IPS-11a (cell line): Measurements from ENCODE around the gene TMEM106C.
A peak's percentile ranks its signal among the peaks of the same experiment; 100 is the strongest.
"Not testable (repeated sequence)": the region's sequence is repeated elsewhere in the genome, so short reads cannot be mapped to it uniquely, and the experiment has no call there.

Experiments used
- H3K4me3 ChIP-seq: one replicate; pipeline ENCODE4 v1.5.1; 2013; ENCODE audit warnings: low read depth, low read length, control low read depth

TMEM106C gene

DNA sequence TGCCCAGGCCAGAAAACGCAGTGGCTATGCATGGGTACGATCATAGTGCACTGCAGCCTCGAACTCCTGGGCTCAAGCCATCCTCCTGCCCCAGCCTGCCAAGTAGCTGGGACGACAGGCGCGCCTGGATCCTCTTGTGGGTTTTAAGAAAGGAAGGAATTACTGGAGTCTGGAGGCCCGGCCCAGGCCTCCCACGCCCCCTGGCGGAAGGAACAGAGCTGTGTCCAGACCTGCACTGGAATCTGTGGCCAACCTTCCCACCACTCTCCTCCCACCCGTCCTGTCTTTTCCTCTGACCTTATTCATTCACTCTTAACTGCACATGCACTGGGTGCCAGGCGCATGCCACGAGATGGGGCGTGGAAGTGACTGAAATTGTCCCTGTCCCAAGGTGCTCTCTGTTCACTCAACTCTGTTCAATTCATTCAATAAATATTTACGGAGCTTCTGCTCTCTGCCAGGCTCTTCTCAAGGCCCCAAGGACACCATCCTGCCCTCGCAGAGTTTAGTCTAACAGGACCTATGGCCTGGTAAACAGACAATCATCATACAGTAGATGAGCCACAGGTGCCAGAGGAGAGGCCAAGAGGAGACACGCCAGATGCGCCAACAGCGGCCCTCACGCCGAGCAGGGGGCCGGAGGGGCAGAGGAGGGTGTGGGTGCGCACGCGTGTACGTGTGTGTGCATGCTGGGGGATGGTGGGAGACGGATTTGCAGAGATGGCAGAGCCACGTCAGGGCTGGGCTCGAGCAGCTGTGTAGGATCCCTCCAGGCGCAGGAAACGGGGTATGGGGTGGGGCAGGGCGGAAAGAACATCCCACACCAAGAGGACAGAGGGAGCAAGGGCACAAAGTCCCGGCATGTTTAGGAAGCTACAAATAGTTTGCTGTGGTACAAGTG is 13.7 kb upstream of the TMEM106C start:
- no peak overlapping the region for H3K4me3 ChIP-seq

GRCh38 chr12:47950856-47951468 is 12.4 kb upstream of the TMEM106C start:
- no peak overlapping the region for H3K4me3 ChIP-seq

- no peak overlapping the region for H3K4me3 ChIP-seq
Observed at GRCh38 chr12:47954058-47954457, 9.3 kb upstream of the TMEM106C start.

DNA sequence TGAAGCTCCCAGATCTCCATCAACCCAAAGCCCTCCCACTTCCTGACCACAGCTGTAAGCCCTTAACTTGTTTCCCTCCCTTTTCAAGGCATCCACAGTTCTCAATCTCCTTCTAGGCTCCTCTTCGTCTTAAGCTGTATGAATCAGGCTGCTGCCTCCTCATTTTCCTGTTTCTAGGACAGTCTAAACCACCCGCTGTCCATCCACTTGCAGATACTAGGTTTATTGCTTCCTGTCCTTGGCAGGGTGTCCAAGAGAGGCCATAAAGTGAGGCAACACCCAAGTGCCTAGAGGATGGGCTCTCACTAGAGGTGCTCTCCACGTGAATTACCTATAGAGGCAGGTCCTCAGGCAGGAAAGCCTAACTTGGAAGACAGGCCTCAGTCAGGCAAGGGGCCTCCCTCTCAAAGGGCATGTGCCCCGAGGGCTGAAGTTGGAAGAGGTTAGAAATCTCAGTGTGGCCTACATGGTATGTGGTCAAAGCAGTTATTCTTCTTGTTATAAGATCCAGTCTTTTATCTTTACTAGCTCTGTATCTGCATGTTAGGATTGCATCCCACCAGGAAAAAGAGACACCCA is 8.8 kb upstream of the TMEM106C start:
- no peak overlapping the region for H3K4me3 ChIP-seq

GRCh38 chr12:47955059-47955458 is 8.3 kb upstream of the TMEM106C start:
- H3K4me3 ChIP-seq, result no peak overlapping the region

DNA sequence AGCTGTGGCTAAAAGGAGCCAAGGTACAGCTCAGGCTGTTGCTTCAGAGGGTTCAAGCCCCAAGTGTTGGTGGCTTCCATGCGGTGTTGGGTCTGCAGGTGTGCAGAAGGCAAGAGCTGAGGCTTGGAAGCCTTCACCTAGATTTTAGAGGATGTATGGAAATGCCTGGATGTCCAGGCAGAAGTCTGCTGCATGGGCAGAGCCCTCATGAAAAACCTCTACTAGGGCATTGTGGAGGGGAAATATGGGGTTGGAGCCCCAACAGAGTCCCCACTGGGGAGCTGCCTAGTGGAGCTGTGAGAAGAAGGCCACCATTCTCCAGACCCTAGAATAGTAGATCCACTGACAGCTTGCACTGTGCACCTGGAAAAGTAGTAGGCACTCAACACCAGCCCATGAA is 5.7 kb upstream of the TMEM106C start:
- not testable (repeated sequence) for H3K4me3 ChIP-seq

DNA sequence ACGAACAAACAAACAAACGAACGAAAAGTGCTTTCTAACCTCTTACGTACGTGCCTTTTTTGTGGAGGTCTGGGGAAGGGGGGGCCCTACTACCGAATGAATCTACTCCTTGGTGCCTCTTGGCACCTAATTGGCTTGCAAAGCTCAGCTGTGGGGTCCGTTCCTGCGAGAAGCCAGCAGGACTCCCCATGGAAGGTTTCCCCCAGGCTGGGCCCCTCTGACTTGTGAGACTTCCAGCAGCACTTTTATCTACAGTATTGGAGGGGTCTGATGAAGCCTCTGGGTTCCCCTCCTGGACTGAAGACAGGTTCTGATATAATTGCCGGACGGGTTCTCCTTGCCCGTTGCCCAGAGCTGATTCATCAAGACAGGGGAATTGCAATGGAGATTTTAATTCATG is 1.2 kb upstream of the TMEM106C start:
- no peak overlapping the region for H3K4me3 ChIP-seq

- H3K4me3 ChIP-seq, result peak overlapping the region; percentile 60
Observed at GRCh38 chr12:47964106-47964728, 821 bp downstream of the TMEM106C start.

DNA sequence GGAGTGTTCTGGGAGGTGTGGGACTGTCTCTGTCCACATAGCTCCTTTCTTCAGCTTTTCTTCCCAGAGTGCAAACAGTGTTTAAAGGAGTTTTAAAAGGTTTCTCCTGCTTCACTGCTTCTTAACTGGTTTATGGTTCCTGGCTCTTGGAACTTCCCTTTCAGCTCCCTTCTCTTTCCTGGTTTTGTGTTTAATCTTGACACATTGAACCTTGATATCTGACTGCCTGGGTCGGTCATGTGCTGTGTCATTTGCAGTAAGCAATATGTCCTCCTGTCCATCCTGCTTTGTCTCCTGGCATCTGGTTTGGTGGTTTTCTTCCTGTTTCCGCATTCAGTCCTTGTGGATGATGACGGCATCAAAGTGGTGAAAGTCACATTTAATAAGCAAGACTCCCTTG is 2.2 kb downstream of the TMEM106C start:
- no peak overlapping the region for H3K4me3 ChIP-seq

DNA sequence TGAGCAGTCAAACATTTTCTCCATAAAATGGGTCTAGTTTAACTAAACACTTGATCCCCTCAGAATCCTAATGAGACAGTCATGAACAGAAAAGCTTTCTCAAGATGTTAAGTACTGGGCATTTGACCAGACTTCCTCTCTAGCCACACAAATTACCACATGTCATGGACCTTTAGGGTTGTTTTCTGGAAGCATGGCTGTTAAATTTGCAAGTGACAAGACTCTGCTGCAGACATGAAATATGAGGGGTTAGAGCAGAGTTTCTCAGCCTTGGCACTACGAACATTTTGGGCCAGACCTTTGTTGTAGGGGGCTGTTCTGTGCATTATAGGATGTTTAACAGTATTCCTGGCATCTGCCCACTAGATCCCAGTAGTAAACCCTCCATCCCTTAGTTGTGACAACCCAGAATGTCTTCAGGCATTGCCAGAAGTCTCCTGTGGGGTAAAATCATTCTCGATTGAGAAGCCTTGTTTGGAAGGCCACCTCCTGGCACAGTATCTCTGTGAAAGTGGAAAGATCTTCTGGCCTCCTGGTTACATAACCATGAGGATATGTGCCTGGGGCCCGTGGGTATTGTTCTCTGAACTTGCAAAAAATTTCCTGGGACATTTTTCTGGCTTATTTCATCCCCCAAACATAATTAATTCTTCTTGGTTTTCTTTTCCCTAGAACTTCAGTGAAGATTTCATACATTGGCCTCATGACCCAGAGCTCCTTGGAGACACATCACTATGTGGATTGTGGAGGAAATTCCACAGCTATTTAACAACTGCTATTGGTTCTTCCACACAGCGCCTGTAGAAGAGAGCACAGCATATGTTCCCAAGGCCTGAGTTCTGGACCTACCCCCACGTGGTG is 4.3 kb downstream of the TMEM106C start:
- H3K4me3 ChIP-seq, result no peak overlapping the region

- no peak overlapping the region for H3K4me3 ChIP-seq
Observed at GRCh38 chr12:47969845-47970244, 6.4 kb downstream of the TMEM106C start.

DNA sequence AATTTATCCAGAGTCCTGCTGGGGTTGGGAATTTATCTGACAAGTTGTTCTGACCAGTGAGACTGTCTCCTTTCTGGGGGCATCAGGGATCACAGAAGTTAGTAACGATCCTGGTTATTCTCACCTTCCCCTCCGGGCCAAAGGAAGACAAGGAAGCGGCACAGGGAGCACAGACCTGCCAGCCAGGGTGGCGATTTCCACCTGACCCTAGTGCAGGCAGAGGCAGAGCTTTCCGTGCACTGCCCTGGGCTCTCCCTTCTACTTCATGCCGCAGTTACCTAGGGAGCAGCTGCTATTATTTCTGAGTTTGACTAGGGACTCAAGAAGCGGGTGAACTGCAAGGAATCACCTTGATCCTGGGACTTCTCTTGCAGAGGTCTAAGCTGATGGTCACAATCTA is 7.4 kb downstream of the TMEM106C start:
- H3K4me3 ChIP-seq, result no peak overlapping the region

DNA sequence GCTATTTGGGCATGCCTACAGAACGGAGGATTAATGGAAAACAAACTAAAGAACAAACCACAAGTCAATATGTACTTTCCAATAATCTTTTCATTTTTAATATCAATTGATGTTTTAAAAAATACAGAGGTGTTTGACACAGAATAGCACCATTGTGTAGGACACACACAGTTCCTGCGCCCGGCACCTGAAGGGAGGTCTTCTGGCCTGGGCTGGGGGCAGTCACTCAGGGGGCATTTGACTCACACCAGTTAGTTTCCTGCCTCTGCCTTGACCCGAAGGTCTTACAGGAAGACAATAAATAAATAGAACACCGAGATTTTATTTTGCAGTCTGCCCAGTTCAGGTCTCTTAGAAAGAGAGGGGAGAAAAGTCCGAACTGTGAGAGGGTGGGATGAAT is 9.5 kb downstream of the TMEM106C start:
- H3K4me3 ChIP-seq, result no peak overlapping the region

- H3K4me3 ChIP-seq, result no peak overlapping the region
Observed at GRCh38 chr12:47973870-47974269, 10.5 kb downstream of the TMEM106C start.

GRCh38 chr12:47975036-47975620 is 11.7 kb downstream of the TMEM106C start:
- H3K4me3 ChIP-seq, result no peak overlapping the region

DNA sequence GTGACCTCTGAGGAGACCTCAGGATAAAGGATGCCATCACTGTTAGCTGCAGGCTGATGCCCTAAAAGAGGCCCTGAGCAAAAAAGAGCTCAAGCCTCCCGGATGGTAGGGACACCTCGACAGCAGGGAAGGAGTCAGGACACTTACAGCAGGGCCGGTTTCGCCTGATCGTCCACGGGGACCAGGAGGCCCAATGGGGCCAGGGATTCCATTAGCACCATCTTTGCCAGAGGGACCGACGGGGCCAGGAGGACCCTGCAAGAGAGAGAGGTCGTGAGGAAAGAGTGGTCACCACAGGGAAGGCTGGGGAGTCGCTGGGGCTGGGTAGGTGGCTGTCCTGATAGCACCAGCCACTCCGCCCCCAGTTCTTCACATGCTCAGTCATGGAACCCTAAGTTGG is 12.4 kb downstream of the TMEM106C start:
- no peak overlapping the region for H3K4me3 ChIP-seq

DNA sequence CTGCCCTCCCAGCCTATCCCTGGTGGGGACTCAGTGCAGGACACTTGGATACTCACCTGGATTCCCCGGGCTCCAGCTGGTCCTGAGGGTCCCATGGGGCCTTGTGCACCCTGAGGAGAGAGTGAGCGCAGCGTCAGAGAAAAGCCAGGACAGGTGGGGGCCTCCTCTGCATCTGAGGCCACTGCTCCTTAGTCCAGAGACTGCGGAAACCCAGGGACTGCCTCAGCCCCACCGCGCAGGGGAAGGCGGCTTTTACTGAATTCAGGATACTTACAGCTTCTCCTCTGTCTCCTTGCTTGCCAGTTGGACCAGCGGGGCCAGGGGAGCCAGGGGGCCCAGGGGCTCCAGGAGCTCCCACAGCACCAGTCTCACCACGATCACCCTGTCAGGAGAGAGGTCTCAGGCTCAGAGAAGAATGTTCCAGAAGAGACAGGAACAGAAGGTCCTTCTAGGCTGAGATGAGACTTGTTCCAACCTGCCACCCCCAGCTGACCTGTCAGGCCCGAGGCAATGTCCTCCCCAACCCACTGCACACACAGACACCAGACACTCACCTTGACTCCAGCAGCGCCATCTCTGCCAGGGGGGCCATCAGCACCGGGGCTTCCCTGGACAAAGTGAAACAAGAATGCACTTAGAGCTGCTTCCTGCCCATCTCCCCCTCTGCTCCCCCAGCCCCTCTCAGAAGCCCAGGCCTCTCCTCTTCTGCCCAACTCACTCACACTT is 13.8 kb downstream of the TMEM106C start:
- no peak overlapping the region for H3K4me3 ChIP-seq

DNA sequence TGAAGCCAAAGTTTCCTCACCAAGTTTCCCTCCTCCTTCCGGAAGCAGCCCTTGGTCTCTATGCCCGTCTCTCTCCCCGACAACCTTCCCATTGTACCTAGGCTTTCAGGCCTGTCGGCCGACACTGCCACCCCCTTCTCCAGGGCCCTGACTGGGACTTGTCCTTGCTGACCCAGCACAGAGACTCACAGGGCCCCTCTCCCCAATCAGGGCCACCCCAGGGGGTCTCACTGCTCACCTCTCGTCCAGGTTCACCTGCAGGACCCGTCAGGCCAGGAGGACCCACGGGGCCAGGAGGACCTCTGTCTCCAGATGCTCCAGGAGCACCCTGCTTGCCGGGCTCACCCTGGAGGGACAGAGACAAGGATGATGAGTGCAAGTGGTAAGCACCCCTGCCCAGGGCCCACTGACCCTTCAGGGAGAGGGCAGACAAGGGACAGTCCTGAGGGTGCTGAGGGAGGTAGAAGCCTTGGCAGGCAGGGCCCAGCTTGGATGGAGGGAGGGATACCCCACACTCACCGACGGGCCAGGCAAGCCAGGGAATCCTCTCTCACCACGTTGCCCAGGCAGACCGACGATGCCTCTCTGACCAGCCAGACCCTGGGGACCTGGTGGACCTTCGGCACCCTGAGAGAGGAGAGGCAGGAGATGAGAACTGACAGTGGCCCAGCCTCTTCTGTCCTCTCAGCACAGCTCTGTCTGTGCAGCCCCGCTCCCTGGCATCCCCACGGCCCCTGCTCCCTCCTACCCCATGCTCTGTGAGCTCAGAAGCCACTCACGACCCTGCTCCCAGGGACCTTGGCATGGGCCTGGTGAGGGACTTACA is 14.6 kb downstream of the TMEM106C start:
- H3K4me3 ChIP-seq, result no peak overlapping the region

DNA sequence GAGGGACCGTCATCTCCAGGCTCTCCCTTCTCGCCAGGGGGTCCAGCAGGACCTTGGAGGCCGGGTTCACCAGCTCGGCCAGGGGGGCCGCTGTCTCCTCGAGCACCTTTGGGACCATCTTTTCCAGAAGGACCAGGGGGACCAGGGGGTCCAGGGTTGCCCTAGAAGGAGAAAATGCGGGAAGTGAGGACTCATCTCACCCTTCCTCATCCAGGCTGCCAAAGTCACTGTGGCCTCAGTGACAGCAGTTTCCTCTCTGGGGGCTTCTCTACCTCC is 15.1 kb downstream of the TMEM106C start:
- no peak overlapping the region for H3K4me3 ChIP-seq
